CD4-positive, alpha-beta T cell treated with Interleukin-2 at 100 ng/mL for 4 hours (primary cell): Measurements from ENCODE around the gene TSHR.

Experiments used
- DNase-seq: peaks from one replicate; pipeline ENCODE4 v3.0.0-alpha.2; 2020; ENCODE audit warnings: low spot score

Gene TSHR

DNA sequence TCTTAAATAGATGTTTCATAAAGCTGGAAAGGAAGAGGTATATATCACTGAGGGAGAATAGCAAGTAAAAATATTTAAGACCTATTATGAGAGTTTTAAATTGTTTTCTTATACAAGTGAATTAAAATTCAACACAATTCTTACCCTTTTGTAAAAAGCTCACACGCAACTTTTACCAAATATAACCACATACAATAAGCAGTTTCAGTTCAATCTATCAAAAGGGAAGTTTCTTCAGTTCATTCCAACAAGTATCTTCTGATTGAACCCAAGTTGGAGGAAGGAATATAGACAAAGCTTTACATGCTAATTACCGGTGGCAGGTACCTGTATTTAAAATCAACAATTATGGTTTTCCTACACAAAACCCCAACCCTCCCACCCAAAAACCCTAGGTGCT is 224.2 kb downstream of the TSHR start:
- no peak for DNase-seq

DNA sequence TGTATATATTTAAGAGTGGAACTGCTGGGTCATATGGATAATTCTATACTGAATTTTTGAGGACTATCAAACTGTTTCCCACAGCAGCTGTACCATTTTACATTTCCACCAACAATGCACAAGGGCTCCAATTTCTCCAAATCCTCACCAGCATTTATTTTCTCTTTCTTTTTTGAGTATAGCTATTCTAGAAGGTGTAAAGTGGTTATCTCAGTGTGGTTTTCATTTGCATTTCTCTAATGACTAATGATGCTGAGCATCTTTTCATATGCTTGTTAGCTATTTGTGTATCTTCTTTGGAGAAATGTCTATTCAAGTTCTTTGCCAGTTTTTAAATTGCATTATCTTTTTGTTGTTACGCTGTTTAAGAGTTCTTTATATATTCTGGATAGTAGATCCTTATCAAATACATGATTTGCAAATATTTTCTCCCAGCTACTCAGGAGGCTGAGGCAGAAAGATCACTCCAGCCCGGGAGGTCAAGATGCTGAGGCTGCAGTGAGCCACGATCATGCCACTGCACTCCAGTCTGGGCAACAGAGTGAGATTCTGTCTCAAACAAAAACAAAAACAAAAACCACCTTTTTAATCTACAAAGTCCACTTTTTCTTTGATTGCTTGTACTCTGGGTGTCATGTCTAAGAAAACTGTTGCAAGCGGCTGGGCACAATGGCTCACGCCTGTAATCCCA is 232.6 kb downstream of the TSHR start:
- no peak for DNase-seq

DNA sequence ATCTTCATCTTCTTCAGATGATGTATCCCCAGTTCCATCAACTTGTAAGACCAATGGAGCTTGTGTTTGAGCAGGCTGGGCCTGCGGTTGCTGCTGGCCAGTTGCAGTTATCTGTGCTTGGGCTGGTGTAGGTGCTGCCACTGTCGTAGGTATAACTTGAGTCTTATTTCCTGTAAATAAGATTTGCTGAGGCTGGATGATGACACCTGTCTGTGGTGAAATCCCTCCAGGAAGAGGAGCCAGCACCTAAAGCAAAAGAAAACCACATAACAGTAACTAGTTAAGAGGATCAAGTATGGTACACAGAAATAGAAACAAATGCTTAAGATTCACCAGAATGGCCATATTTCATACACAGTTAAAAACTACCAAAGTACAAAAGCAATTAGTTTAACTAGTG is 237.2 kb downstream of the TSHR start:
- DNase-seq: peak; percentile 39

DNA sequence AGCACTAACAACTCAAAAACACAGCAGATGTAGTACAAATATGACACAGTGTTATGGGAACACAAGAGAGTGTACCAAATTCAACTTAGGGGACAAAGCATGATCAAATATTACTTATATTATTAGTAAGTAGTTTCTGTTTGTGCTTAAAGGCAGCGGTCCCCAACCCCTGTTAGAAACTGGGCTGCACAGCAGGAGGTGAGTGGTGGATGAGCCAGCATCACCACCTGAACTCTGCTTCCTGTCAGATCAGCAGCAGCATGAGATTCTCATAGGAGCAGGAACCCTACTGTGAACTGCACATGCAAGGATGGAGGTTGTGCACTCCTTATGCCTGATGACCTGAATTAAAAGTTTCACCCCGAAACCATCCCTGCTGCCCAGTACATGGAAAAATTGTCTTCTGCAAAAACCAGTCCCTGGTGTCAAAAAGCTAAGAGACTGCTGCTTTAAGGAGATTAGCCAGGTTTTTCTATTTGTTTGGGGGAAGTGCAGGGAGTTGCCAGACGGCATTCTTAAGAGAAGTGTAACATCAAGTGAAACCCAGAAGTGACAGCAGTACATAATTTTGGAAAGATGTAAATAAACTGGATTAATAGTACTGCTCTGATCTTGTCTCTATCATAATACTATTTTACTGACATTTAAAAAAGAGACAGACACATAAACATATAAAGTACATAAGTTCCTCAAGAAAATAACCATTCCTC is 238.7 kb downstream of the TSHR start:
- DNase-seq: peak; percentile 17
